Stomach (tissue), 19 donors: ENCODE measurements around the gene PABPC1L2A. TPM values are rescaled to one million over a fixed set of nuclear protein-coding genes. Genes with fewer than 3 reads are reported as not detected.
"Not testable (repeated sequence)": the region's sequence is repeated elsewhere in the genome, so short reads cannot be mapped to it uniquely, and the experiment has no call there.

ENCODE experiments used
- DNase-seq, 2 donors: peaks; one replicate each; pipeline versions ENCODE4 v3.0.0 to v3.0.0-alpha.2; 2013 to 2019
- H3K27ac ChIP-seq, 5 donors: fragments of 200-600 bp in 4 of 5; sonication (generic) in 4 of 5; one replicate each; pipeline ENCODE4 v1.5.1; 2013 to 2019; ENCODE audit warnings: mild to moderate bottlenecking in 1 of 5, moderate library complexity in 1 of 5
- H3K27me3 ChIP-seq, 3 donors: fragments of 200-600 bp; sonication (generic); one replicate each; pipeline ENCODE4 v1.5.1; 2017 to 2019; ENCODE audit warnings: mixed run types in 1 of 3
- H3K36me3 ChIP-seq, 4 donors: fragments of 200-600 bp; sonication (generic); 1 replicate in 3 of 4; 2 replicates in 1 of 4; pipeline ENCODE4 v1.5.1; 2016 to 2019
- H3K4me1 ChIP-seq, 4 donors: fragments of 200-600 bp; sonication (generic); one replicate each; pipeline ENCODE4 v1.5.1; 2016 to 2019
- H3K4me3 ChIP-seq, 4 donors: fragments of 200-600 bp; sonication (generic) in 3 of 4; one replicate each; pipeline ENCODE4 v1.5.1; 2016 to 2019; ENCODE audit warnings: mild to moderate bottlenecking in 1 of 4
- H3K9me3 ChIP-seq, 4 donors: fragments of 200-600 bp; sonication (generic); one replicate each; pipeline ENCODE4 v1.5.1; 2016 to 2019
- CTCF ChIP-seq, 7 experiments: fragments of 450-650 bp in 4 of 7; fragments of 200-600 bp in 3 of 7; sonication (generic) in 3 of 7; IDR thresholded peaks; one replicate each; pipeline ENCODE4 v1.5.1; 2016 to 2019; ENCODE audit warnings: antibody characterized with exemption in 7 of 7, control low read depth in 2 of 7, mild to moderate bottlenecking in 1 of 7
- EP300 ChIP-seq: sonication (generic); formaldehyde crosslinking; IDR thresholded peaks from one replicate; pipeline ENCODE4 v1.6.1; 2017; ENCODE audit warnings: antibody characterized with exemption
- POLR2A ChIP-seq, 4 donors: fragments of 450-650 bp; IDR thresholded peaks; one replicate each; pipeline ENCODE4 v1.6.1; 2016; ENCODE audit warnings: antibody characterized with exemption in 4 of 4, control low read depth in 2 of 4, mild to moderate bottlenecking in 1 of 4, moderate library complexity in 1 of 4
- POLR2AphosphoS5 ChIP-seq, 3 donors: sonication (generic); formaldehyde crosslinking; IDR thresholded peaks; one replicate each; pipeline ENCODE4 v1.6.1; 2016; ENCODE audit warnings: antibody characterized with exemption in 3 of 3
- WGBS, 5 donors: extraction: QIAGEN DNeasy Blood & Tissue Kit in 3 of 5; methylation state at CpG; one replicate each; pipeline versions ENCODE4 v1.1.5 to v1.1.7; 2013 to 2018; 5-methylcytosine and 5-hydroxymethylcytosine counted together
- intact Hi-C: fragments of 100-400 bp; cut with DNase I; formaldehyde crosslinking; loops from one replicate; pipeline ENCODE4 v1.15.1; 2023; ENCODE audit warnings: low total_unique reads
- long read RNA-seq, 10 donors: transcript quantifications; one replicate each; lab custom pipeline, GENCODE V29; 2026
- polyA plus RNA-seq, 3 donors: library from polyadenylated mRNA; stranded (reverse); fragments of 200-250 nt; gene quantifications; one replicate each; pipeline ENCODE4 v1.2.3, GENCODE V29; 2013
- total RNA-seq, 5 donors: library from RNA; depleted of rRNA; stranded (reverse); fragments of >200 nt; gene quantifications; one replicate each; pipeline versions ENCODE4 v1.1.0 to v1.2.3, GENCODE V29; 2014 to 2016
- donor health status: healthy with polysubstance abuse.
- donor health status: Bipolar disorder and iron deficiency.
- donor health status: healthy.

Gene PABPC1L2A
- total RNA-seq (not detected), polyA plus RNA-seq (not detected)
- long read RNA-seq, donor 1: 0 reads
- long read RNA-seq, donor 2: 0 reads
- long read RNA-seq, donor 3: 0 reads
- long read RNA-seq, donor 4: 0 reads
- long read RNA-seq, donor 5: 0 reads
- long read RNA-seq, donor 6: 0 reads
- long read RNA-seq, donor 7: 0 reads
- long read RNA-seq, donor 8: 0 reads
- long read RNA-seq, donor 9: 0 reads
- long read RNA-seq, donor 10: 0 reads

GRCh38 chrX:73079024-73079562 is at the start of gene PABPC1L2A:
Gene PABPC1L2A (minus strand): TSS chrX:73079512. CDS start chrX:73079386, 126 bp downstream.
- H3K27ac ChIP-seq, H3K4me1 ChIP-seq, H3K27me3 ChIP-seq, H3K9me3 ChIP-seq, intact Hi-C loops, H3K36me3 ChIP-seq, DNase-seq, H3K4me3 ChIP-seq: not testable (repeated sequence)
- WGBS, 5 donors: 0 to 50% (median 24%) methylated on average over 4 to 22 of the region's 45 CpGs; no CpG with 5 or more reads in 1 of the 5 donors

GRCh38 chrX:73127700-73128241 is 48.5 kb upstream of the PABPC1L2A start:
- TF ChIP-seq POLR2A (IDR thresholded peaks at IDR 0.05): no peak
- no peak for TF ChIP-seq CTCF (IDR thresholded peaks at IDR 0.05)
- TF ChIP-seq POLR2AphosphoS5 (IDR thresholded peaks at IDR 0.05): no peak
- TF ChIP-seq EP300: no peak
- no peak overlapping the region for H3K27ac ChIP-seq
- 36 to 57% (median 45%) methylated on average over 20 to 23 of the region's 23 CpGs for WGBS, 5 donors
- H3K36me3 ChIP-seq: no peaks in the 10 kb centered on the region
- H3K4me1 ChIP-seq: no peaks in the 10 kb centered on the region
- intact Hi-C loops: no loop called here
- peak overlapping the region in 1 of 4 donors; percentile 17 for H3K4me3 ChIP-seq
- peak in 1 of 2 donors; percentile 1 for DNase-seq
- peaks cover 0 to 9% (median 0%) of the 10 kb centered on the region in 3 donors for H3K27me3 ChIP-seq
- peaks cover 0 to 11% (median 0%) of the 10 kb centered on the region in 4 donors for H3K9me3 ChIP-seq

- intact Hi-C loops: no loop called here
- no peaks in the 10 kb centered on the region for H3K4me1 ChIP-seq
- 72 to 93% (median 81%) methylated on average over 6 of the region's 6 CpGs for WGBS, 5 donors
- H3K27ac ChIP-seq: no peak overlapping the region
- TF ChIP-seq CTCF (IDR thresholded peaks at IDR 0.05): no peak
- TF ChIP-seq POLR2AphosphoS5 (IDR thresholded peaks at IDR 0.05): no peak
- no peak for TF ChIP-seq EP300
- TF ChIP-seq POLR2A (IDR thresholded peaks at IDR 0.05): no peak
- peaks cover 0 to 9% (median 0%) of the 10 kb centered on the region in 3 donors for H3K27me3 ChIP-seq
- no peak for DNase-seq
- H3K36me3 ChIP-seq: no peaks in the 10 kb centered on the region
- H3K4me3 ChIP-seq: no peak overlapping the region
- H3K9me3 ChIP-seq: peaks cover 0 to 11% (median 0%) of the 10 kb centered on the region in 4 donors
These were observed 46.9 kb upstream of the PABPC1L2A start for GRCh38 chrX:73126240-73126639.

GRCh38 chrX:73099505-73099904 is 20.2 kb upstream of the PABPC1L2A start:
- H3K4me1 ChIP-seq, intact Hi-C loops, H3K36me3 ChIP-seq, DNase-seq, H3K27me3 ChIP-seq, H3K4me3 ChIP-seq, H3K27ac ChIP-seq: not testable (repeated sequence)
- 67 to 93% (median 90%) methylated on average over 9 of the region's 9 CpGs for WGBS, 5 donors
- H3K9me3 ChIP-seq: peaks cover 0 to 15% (median 5%) of the 10 kb centered on the region in 4 donors

GRCh38 chrX:73086766-73087165 is 7.5 kb upstream of the PABPC1L2A start:
- intact Hi-C loops, H3K27me3 ChIP-seq, H3K36me3 ChIP-seq, H3K4me3 ChIP-seq, H3K27ac ChIP-seq, H3K9me3 ChIP-seq, DNase-seq, H3K4me1 ChIP-seq: not testable (repeated sequence)
- WGBS, 5 donors: 6 to 61% (median 44%) methylated on average over 1 of the region's 1 CpG

GRCh38 chrX:73079884-73080283 is 572 bp upstream of the PABPC1L2A start:
- H3K4me1 ChIP-seq, H3K9me3 ChIP-seq, H3K4me3 ChIP-seq, intact Hi-C loops, H3K36me3 ChIP-seq, H3K27me3 ChIP-seq, H3K27ac ChIP-seq, DNase-seq: not testable (repeated sequence)
- WGBS, 5 donors: no CpG with 5 or more reads among the region's 44 CpGs

- intact Hi-C loops, DNase-seq, H3K9me3 ChIP-seq, H3K36me3 ChIP-seq, H3K4me1 ChIP-seq, H3K4me3 ChIP-seq, H3K27me3 ChIP-seq, H3K27ac ChIP-seq: not testable (repeated sequence)
- no CpG with 5 or more reads among the region's 19 CpGs for WGBS, 5 donors
These were observed 715 bp downstream of the PABPC1L2A start for GRCh38 chrX:73078597-73078996.
